Testis (tissue), 2 donors: ENCODE results near the gene GPD2.

ENCODE experiments used
- POLR2A ChIP-seq: fragments of 450-650 bp; IDR thresholded peaks from one replicate; pipeline ENCODE4 v1.6.1; 2017; ENCODE audit warnings: antibody characterized with exemption, mild to moderate bottlenecking, moderate library complexity
- TF ChIP-seq, protein P1 (sequence below), 3 experiments: fragments of 450-650 bp in 2 of 3; fragments of 200-600 bp in 1 of 3; sonication (generic) in 1 of 3; IDR thresholded peaks; one replicate each; pipeline ENCODE4 v1.5.1; 2016 to 2019; ENCODE audit warnings: antibody characterized with exemption in 3 of 3, mild to moderate bottlenecking in 2 of 3, moderate library complexity in 1 of 3

DNA sequence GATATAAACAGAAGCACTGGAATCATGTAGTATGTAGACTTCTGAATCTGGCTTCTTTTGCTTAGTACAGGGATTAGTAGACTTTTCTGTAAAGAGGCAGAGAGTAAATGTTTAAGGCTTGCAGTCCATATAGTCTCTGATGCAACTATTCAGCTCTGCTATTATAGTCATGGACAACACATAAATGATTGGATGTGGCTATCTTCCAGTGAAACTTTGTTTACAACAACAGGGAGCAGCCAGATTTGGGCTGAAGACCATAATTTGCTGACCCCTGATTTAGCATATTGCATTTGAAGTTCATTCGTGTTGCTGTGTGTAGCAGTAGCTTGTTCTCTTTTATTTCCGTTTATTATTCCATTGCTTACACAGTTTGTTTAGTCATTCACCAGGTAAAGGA is 55.0 kb downstream of the GPD2 start:
- TF ChIP-seq, protein P1, sequence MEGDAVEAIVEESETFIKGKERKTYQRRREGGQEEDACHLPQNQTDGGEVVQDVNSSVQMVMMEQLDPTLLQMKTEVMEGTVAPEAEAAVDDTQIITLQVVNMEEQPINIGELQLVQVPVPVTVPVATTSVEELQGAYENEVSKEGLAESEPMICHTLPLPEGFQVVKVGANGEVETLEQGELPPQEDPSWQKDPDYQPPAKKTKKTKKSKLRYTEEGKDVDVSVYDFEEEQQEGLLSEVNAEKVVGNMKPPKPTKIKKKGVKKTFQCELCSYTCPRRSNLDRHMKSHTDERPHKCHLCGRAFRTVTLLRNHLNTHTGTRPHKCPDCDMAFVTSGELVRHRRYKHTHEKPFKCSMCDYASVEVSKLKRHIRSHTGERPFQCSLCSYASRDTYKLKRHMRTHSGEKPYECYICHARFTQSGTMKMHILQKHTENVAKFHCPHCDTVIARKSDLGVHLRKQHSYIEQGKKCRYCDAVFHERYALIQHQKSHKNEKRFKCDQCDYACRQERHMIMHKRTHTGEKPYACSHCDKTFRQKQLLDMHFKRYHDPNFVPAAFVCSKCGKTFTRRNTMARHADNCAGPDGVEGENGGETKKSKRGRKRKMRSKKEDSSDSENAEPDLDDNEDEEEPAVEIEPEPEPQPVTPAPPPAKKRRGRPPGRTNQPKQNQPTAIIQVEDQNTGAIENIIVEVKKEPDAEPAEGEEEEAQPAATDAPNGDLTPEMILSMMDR (IDR thresholded peaks at IDR 0.05), result no peak
- TF ChIP-seq POLR2A, result no peak
